ENCODE measurements around the gene LPIN1. TPM values are rescaled to one million over a fixed set of nuclear protein-coding genes. Genes with fewer than 3 reads are reported as not detected.

LPIN1 gene
- total RNA-seq, 1 experiment from 2014 or later, result 11.5 TPM

DNA sequence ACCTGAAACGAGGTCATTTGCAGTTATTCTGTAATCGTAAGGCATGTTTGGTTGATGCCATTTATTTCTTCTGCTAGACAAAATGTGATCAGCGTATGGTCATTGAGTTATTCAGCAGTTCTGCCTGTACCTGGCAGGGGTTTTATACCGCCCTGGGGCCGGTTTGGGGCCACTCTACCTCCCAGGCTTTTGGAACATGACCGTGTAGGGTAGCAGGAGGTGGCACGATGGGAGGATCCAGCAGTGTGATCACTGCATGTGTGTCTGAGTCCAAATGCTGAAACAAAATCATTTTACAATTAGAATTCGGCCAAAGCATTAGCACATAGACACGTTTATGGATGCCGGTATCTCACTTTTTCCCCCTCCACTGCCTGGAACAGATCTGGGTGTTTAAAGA, 26.7 kb downstream of the LPIN1 start:
- no peak for DNase-seq
- peaks cover 2% of the 10 kb centered on the region for H3K36me3 ChIP-seq (replicated peaks; ENCODE audit: control insufficient read depth, insufficient read depth, low read length)
- H3K4me3 ChIP-seq (ENCODE audit: insufficient read depth, low read depth, low read length), result no peak overlapping the region

DNA sequence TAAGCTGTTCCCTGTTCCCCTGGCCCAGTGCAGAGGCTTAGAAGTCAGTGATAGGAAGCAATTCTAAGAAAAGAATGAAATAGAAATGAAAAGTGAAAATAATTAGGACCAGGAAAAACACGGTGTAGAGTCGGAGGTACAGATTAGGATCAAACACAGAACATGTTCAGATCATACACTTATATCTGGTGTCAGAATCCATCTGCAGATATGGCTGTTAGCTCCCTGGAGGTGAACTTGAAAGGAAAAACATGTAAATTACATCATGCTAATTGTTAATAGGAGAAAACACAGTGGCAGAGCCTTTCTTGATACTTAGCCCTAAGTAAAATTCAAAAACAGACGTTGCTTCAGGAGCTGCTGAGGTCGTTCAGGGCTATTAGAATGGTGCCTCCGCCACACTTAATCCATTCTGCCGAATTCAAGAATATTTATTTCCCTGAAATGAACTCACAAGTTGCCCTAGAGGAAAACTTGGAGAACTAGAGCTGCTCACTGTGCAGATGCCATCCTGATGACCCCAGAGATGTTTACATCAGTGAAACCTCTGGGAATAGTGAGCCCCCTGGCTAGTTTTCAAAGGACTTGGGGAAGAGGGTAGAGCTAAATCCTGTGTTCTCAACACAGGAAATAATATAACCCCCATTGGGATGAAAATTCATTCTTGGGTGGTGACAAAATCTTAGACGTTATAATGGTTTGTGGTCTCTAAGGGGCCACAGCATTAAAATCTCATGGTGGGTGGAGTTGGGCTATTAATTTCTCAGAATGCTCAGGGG, 27.5 kb downstream of the LPIN1 start:
- H3K27me3 ChIP-seq (ENCODE audit: control insufficient read depth, insufficient read depth, low read length), result no peaks in the 10 kb centered on the region
- no peak for DNase-seq
- peaks cover 2% of the 10 kb centered on the region for H3K36me3 ChIP-seq (replicated peaks; ENCODE audit: control insufficient read depth, insufficient read depth, low read length)
- H3K4me3 ChIP-seq (ENCODE audit: insufficient read depth, low read depth, low read length), result no peak overlapping the region

More for the DNA sequence above, 26.7 kb downstream of the LPIN1 start:
- no peaks in the 10 kb centered on the region for H3K27me3 ChIP-seq (ENCODE audit: control insufficient read depth, insufficient read depth, low read length)

- Histone ChIP-seq H3K27me3 (ENCODE audit: control insufficient read depth, insufficient read depth, low read length) (no peaks in the 10 kb centered on the region), H3K36me3 (replicated peaks; ENCODE audit: control insufficient read depth, insufficient read depth, low read length) (peaks cover 2% of the 10 kb centered on the region), H3K4me3 (ENCODE audit: insufficient read depth, low read depth, low read length) (no peak overlapping the region)
- no peak for DNase-seq
Observed at GRCh38 chr2:11774600-11774999, 28.2 kb downstream of the LPIN1 start.

- Histone ChIP-seq H3K4me3 (ENCODE audit: insufficient read depth, low read depth, low read length) (no peak overlapping the region), H3K36me3 (replicated peaks; ENCODE audit: control insufficient read depth, insufficient read depth, low read length) (peaks cover 1% of the 10 kb centered on the region), H3K27me3 (ENCODE audit: control insufficient read depth, insufficient read depth, low read length) (no peaks in the 10 kb centered on the region)
- DNase-seq, result no peak
Observed at GRCh38 chr2:11775384-11775783, 29.0 kb downstream of the LPIN1 start.

DNA sequence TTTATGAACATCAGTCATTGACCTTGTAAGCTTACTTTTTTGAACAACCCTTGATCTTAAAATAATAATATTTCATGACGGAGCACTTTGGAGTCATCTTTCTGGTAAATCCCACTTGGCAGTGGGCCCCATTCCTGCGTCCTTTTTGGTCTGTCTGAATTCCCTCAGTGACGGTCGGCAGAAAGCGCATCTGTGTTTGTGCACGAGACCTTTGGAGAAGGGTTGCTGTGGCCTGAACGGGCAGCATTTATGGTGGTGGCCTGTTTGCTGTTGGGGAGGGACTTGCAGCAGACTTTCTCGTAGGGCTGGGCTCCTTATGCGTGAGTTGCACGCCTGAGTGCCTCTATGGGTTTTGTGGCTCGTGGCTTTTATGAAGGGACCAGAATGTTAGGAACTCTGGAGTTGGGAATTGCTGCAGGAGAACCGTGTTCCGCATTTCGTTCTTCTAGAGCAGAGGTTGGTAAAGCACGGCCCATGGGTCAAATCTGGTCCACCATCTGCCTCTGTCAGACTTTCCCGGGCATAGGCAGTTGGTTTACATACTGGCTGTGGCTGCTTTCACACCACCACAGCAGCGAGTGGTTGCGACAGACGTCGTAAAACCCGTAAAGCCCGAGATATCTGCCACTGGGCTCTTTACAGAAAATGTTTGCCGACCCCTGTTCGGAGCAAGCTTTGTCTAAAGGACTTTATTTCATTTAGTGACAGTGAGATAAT, 30.8 kb downstream of the LPIN1 start:
- Histone ChIP-seq H3K4me3 (ENCODE audit: insufficient read depth, low read depth, low read length) (no peak overlapping the region), H3K27me3 (ENCODE audit: control insufficient read depth, insufficient read depth, low read length) (no peaks in the 10 kb centered on the region), H3K36me3 (replicated peaks; ENCODE audit: control insufficient read depth, insufficient read depth, low read length) (peaks cover 1% of the 10 kb centered on the region)
- no peak for DNase-seq

GRCh38 chr2:11777886-11778415, 31.5 kb downstream of the LPIN1 start:
- H3K4me3 ChIP-seq (ENCODE audit: insufficient read depth, low read depth, low read length), result no peak overlapping the region

GRCh38 chr2:11778416-11778815, 32.0 kb downstream of the LPIN1 start:
- DNase-seq, result no peak
- peaks cover 1% of the 10 kb centered on the region for H3K36me3 ChIP-seq (replicated peaks; ENCODE audit: control insufficient read depth, insufficient read depth, low read length)
- H3K4me3 ChIP-seq (ENCODE audit: insufficient read depth, low read depth, low read length), result no peak overlapping the region
- H3K27me3 ChIP-seq (ENCODE audit: control insufficient read depth, insufficient read depth, low read length), result no peaks in the 10 kb centered on the region

More at GRCh38 chr2:11777886-11778415, 31.5 kb downstream of the LPIN1 start:
- Histone ChIP-seq H3K36me3 (replicated peaks; ENCODE audit: control insufficient read depth, insufficient read depth, low read length) (peaks cover 1% of the 10 kb centered on the region), H3K27me3 (ENCODE audit: control insufficient read depth, insufficient read depth, low read length) (no peaks in the 10 kb centered on the region)
- no peak for DNase-seq

DNA sequence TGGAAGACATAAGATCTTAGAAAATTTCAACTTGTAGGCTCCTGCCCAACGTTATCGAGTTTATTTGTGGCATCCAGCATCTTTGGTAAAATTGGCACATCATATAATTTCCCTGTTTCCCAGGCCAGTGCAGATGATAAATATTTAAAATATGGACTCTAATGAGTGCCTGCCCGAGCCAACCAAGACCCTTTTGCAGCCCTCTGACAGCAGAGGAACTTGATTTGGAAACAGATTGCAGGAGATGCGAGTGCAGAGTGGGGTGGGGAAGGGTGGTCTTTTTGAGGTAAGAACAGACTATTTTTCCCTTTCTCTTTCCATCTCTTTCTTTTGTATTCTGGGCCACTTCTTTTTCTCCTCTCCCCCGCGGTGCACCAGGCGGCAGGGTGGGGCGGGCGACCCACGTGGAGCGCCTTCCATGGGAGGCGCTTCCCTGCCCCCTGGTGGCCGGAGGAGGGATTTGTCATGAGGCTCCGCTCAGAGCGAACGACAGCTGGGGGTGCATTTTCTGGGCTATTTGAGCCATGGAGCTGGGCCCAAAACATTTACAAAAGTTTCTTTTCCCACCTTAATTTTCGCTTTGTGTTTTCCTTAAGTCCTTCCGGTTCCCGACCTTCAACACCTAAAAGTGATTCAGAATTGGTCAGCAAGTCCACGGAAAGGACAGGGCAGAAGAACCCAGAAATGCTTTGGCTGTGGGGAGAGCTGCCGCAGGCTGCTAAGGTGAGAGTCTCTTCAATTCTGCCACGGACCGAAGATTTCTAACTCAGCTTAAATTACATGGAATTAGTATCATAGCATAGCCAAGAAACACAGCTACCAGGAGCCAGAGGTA, 32.7 kb downstream of the LPIN1 start:
- Histone ChIP-seq H3K27me3 (ENCODE audit: control insufficient read depth, insufficient read depth, low read length) (no peaks in the 10 kb centered on the region), H3K36me3 (replicated peaks; ENCODE audit: control insufficient read depth, insufficient read depth, low read length) (no peaks in the 10 kb centered on the region; the same call in 1 of the 2 replicates), H3K4me3 (ENCODE audit: insufficient read depth, low read depth, low read length) (no peak overlapping the region)
- DNase-seq, result peak; percentile 94

GRCh38 chr2:11781602-11782001, 35.2 kb downstream of the LPIN1 start:
- DNase-seq, result no peak
- Histone ChIP-seq H3K27me3 (ENCODE audit: control insufficient read depth, insufficient read depth, low read length) (no peaks in the 10 kb centered on the region), H3K4me3 (ENCODE audit: insufficient read depth, low read depth, low read length) (no peak overlapping the region), H3K36me3 (replicated peaks; ENCODE audit: control insufficient read depth, insufficient read depth, low read length) (no peaks in the 10 kb centered on the region; the same call in 1 of the 2 replicates)

DNA sequence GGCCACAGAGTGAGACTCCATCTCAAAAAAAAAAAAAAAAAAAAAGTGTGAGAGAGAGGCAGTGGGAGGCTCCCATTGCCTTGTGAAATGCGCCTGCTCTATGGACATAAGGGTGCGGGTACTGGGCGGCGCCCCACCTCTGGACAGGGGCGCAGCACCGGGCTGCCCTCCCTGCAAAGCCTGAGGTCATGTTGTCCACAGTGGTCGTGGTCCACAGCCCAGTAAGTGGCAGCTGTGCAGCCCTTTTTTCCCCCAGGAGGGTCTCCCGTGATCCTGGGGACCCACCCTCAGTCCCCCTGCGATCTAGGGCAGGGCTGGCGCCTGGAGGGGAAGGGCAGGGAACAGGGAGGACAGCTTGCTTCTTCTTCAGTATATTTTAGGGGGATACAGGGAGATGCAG, 37.8 kb downstream of the LPIN1 start:
- Histone ChIP-seq H3K27me3 (ENCODE audit: control insufficient read depth, insufficient read depth, low read length) (no peaks in the 10 kb centered on the region), H3K36me3 (replicated peaks; ENCODE audit: control insufficient read depth, insufficient read depth, low read length) (peaks cover 1% of the 10 kb centered on the region; the same call in 1 of the 2 replicates), H3K4me3 (ENCODE audit: insufficient read depth, low read depth, low read length) (no peak overlapping the region)
- no peak for DNase-seq

DNA sequence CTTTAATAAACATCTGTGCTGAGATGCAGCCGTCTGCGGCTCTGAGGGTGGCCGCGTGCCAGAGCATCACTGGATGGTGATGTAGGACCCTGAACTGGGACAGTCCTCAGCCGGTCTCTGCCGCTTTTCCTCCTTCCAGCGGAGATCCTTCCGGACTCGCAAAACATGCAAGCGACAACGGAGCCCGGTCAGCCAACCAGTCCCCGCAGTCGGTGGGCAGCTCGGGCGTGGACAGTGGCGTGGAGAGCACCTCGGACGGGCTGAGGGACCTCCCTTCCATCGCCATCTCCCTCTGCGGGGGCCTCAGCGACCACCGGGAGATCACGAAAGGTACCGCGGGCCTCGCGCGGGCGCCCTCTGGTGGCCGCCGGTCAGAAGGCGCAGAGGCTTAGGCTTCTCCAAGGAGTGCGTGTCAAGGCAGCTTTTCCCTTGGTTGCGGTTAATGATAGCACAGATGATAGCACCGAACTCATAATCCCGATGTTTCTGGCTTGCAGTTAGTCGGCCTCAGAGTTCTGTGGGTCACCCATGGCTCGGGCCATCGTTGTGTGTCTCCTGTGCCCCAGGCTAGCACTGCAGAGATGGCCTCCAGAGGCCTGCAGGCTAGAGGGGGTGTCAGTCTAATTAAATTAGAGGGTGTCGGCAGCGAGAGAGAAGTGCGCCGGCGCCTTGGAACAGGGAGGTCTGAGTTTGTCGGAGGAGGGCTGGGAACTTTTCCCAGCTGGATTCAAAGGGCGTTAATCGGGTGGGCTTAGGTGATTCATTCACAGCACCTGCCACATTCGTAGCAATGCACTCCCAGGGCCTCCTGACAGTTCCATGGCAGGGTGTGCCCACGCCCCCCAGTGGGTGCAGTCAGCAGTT, 38.5 kb downstream of the LPIN1 start:
- H3K36me3 ChIP-seq (replicated peaks; ENCODE audit: control insufficient read depth, insufficient read depth, low read length), result peaks cover 3% of the 10 kb centered on the region; the same call in 1 of the 2 replicates
- peak; percentile 94 for DNase-seq
- peak overlapping the region; percentile 39 for H3K4me3 ChIP-seq (ENCODE audit: insufficient read depth, low read depth, low read length)
- no peaks in the 10 kb centered on the region for H3K27me3 ChIP-seq (ENCODE audit: control insufficient read depth, insufficient read depth, low read length)

DNA sequence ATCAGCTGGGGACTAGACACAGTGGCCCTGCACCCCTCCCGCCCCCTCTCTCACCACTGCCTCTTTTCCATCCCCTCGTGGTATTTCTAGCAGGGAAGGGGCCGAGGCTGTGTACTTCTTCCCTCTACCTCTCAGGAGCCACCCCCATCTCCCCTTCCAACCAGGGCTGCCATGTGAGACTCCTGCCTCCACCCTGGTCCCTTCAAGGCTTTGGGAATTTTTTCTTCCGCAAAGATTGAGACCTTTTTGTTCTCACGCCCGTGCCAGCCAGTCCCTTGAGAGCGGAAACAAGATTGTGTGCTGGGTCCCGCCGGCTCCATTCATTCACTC, 39.1 kb downstream of the LPIN1 start:
- H3K4me3 ChIP-seq (ENCODE audit: insufficient read depth, low read depth, low read length), result no peak overlapping the region
- H3K36me3 ChIP-seq (replicated peaks; ENCODE audit: control insufficient read depth, insufficient read depth, low read length), result peaks cover 4% of the 10 kb centered on the region
- DNase-seq, result peak; percentile 51
- no peaks in the 10 kb centered on the region for H3K27me3 ChIP-seq (ENCODE audit: control insufficient read depth, insufficient read depth, low read length)

GRCh38 chr2:11786191-11786590, 39.8 kb downstream of the LPIN1 start:
- H3K27me3 ChIP-seq (ENCODE audit: control insufficient read depth, insufficient read depth, low read length), result no peaks in the 10 kb centered on the region
- DNase-seq, result no peak
- peaks cover 4% of the 10 kb centered on the region for H3K36me3 ChIP-seq (replicated peaks; ENCODE audit: control insufficient read depth, insufficient read depth, low read length)
- no peak overlapping the region for H3K4me3 ChIP-seq (ENCODE audit: insufficient read depth, low read depth, low read length)

GRCh38 chr2:11786592-11786991, 40.2 kb downstream of the LPIN1 start:
- Histone ChIP-seq H3K4me3 (ENCODE audit: insufficient read depth, low read depth, low read length) (no peak overlapping the region), H3K36me3 (replicated peaks; ENCODE audit: control insufficient read depth, insufficient read depth, low read length) (peaks cover 4% of the 10 kb centered on the region), H3K27me3 (ENCODE audit: control insufficient read depth, insufficient read depth, low read length) (no peaks in the 10 kb centered on the region)
- no peak for DNase-seq
